ENCODE data around the gene SUN3. TPM values are rescaled to one million over a fixed set of nuclear protein-coding genes. Genes with fewer than 3 reads are reported as not detected.

Gene SUN3
- polyA plus RNA-seq (2013, experiment 1 of 2): not detected
- polyA plus RNA-seq (2013, experiment 2 of 2): not detected

GRCh38 chr7:48028938-48029337, at the start of gene SUN3:
Gene SUN3, minus strand, starts transcription at chr7:48029107. Its CDS starts 169 bp downstream, at chr7:48028938.
- H3K27ac ChIP-seq (ENCODE audit: low read length, poor library complexity, severe bottlenecking): no peak within 1 kb of the TSS
- H2AFZ ChIP-seq (ENCODE audit: low read depth, low read length): no peak within 1 kb of the TSS
- H3K4me1 ChIP-seq (ENCODE audit: control insufficient read depth, insufficient read depth, low read depth, low read length): no peaks in the 10 kb centered on the region
- no peak within 1 kb of the TSS for H2BK12ac ChIP-seq (ENCODE audit: low read length in 2 of 2)
- H3K36me3 ChIP-seq (ENCODE audit: control insufficient read depth in 1 of 2, insufficient read depth in 2 of 2, low read depth in 1 of 2, low read length in 2 of 2): no peaks in the 10 kb centered on the region
- no peak within 1 kb of the TSS for H3K23ac ChIP-seq (ENCODE audit: low read length in 2 of 2)
- WGBS: 93% methylated on average over 4 of the region's 6 CpGs
- H3K9ac ChIP-seq (ENCODE audit: low read length): no peak within 1 kb of the TSS
- no peak within 1 kb of the TSS for H2AK5ac ChIP-seq (ENCODE audit: low read length, severe bottlenecking)
- no peak within 1 kb of the TSS for H2BK120ac ChIP-seq (ENCODE audit: low read depth, low read length)
- peaks cover 23% of the 10 kb centered on the region for H3K9me3 ChIP-seq (ENCODE audit: control insufficient read depth, low read length)
- H2BK15ac ChIP-seq (ENCODE audit: low read depth, poor library complexity, severe bottlenecking): no peak within 1 kb of the TSS
- no peak within 1 kb of the TSS for H3K4me3 ChIP-seq (ENCODE audit: insufficient read depth in 1 of 2, low read depth in 1 of 2, low read length in 2 of 2)
- H3K4ac ChIP-seq (ENCODE audit: low read depth in 1 of 2, low read length in 2 of 2): no peak within 1 kb of the TSS
- no peak within 1 kb of the TSS for H3K18ac ChIP-seq (ENCODE audit: low read depth in 1 of 2, low read length in 2 of 2)
- no peak within 1 kb of the TSS for H3K4me2 ChIP-seq (ENCODE audit: low read length, poor library complexity, severe bottlenecking)
- no peak within 1 kb of the TSS for H4K8ac ChIP-seq (ENCODE audit: low read length)
- H3K14ac ChIP-seq (ENCODE audit: low read length in 2 of 2): no peak within 1 kb of the TSS
- no peaks in the 10 kb centered on the region for H3K79me1 ChIP-seq (replicated peaks; ENCODE audit: low read length, poor library complexity, severe bottlenecking)
- no peak within 1 kb of the TSS for H2BK5ac ChIP-seq (ENCODE audit: low read depth, low read length, poor library complexity, severe bottlenecking)
- H3K27me3 ChIP-seq (ENCODE audit: control insufficient read depth in 1 of 2, insufficient read depth in 1 of 2, low read length in 2 of 2): peaks cover 14 to 20% of the 10 kb centered on the region in 2 experiments
- no peak within 1 kb of the TSS for H4K91ac ChIP-seq (ENCODE audit: low read length)
- no peak for DNase-seq

- H4K91ac ChIP-seq (ENCODE audit: low read length): no peak overlapping the region
- H3K9ac ChIP-seq (ENCODE audit: low read length): no peak overlapping the region
- no peak overlapping the region for H3K14ac ChIP-seq (ENCODE audit: low read length in 2 of 2)
- H3K79me1 ChIP-seq (replicated peaks; ENCODE audit: low read length, poor library complexity, severe bottlenecking): no peaks in the 10 kb centered on the region
- no peak for DNase-seq
- H2BK120ac ChIP-seq (ENCODE audit: low read depth, low read length): no peak overlapping the region
- no peak overlapping the region for H4K8ac ChIP-seq (ENCODE audit: low read length)
- peaks cover 3% of the 10 kb centered on the region for H3K4me1 ChIP-seq (ENCODE audit: control insufficient read depth, insufficient read depth, low read depth, low read length)
- no peak overlapping the region for H2AK5ac ChIP-seq (ENCODE audit: low read length, severe bottlenecking)
- H3K4me3 ChIP-seq (ENCODE audit: insufficient read depth in 1 of 2, low read depth in 1 of 2, low read length in 2 of 2): no peak overlapping the region
- no peak overlapping the region for H3K23ac ChIP-seq (ENCODE audit: low read length in 2 of 2)
- no peak overlapping the region for H3K4ac ChIP-seq (ENCODE audit: low read depth in 1 of 2, low read length in 2 of 2)
- no peak overlapping the region for H2AFZ ChIP-seq (ENCODE audit: low read depth, low read length)
- no peaks in the 10 kb centered on the region for H3K9me3 ChIP-seq (ENCODE audit: control insufficient read depth, low read length)
- WGBS: 100% methylated on average over 2 of the region's 2 CpGs
- H2BK15ac ChIP-seq (ENCODE audit: low read depth, poor library complexity, severe bottlenecking): no peak overlapping the region
- H3K4me2 ChIP-seq (ENCODE audit: low read length, poor library complexity, severe bottlenecking): no peak overlapping the region
- no peak overlapping the region for H3K18ac ChIP-seq (ENCODE audit: low read depth in 1 of 2, low read length in 2 of 2)
- no peaks in the 10 kb centered on the region for H3K36me3 ChIP-seq (ENCODE audit: control insufficient read depth in 1 of 2, insufficient read depth in 2 of 2, low read depth in 1 of 2, low read length in 2 of 2)
- peaks cover 0 to 8% of the 10 kb centered on the region in 2 experiments for H3K27me3 ChIP-seq (ENCODE audit: control insufficient read depth in 1 of 2, insufficient read depth in 1 of 2, low read length in 2 of 2)
- no peak overlapping the region for H2BK12ac ChIP-seq (ENCODE audit: low read length in 2 of 2)
- H3K27ac ChIP-seq (ENCODE audit: low read length, poor library complexity, severe bottlenecking): no peak overlapping the region
- H2BK5ac ChIP-seq (ENCODE audit: low read depth, low read length, poor library complexity, severe bottlenecking): no peak overlapping the region
These were observed 49.6 kb upstream of the SUN3 start for GRCh38 chr7:48078470-48078869.

- no peak for DNase-seq
- H3K27me3 ChIP-seq (ENCODE audit: control insufficient read depth in 1 of 2, insufficient read depth in 1 of 2, low read length in 2 of 2): peaks cover 0 to 8% of the 10 kb centered on the region in 2 experiments
- no peak overlapping the region for H3K14ac ChIP-seq (ENCODE audit: low read length in 2 of 2)
- H2AK5ac ChIP-seq (ENCODE audit: low read length, severe bottlenecking): no peak overlapping the region
- no peak overlapping the region for H3K18ac ChIP-seq (ENCODE audit: low read depth in 1 of 2, low read length in 2 of 2)
- no peak overlapping the region for H3K27ac ChIP-seq (ENCODE audit: low read length, poor library complexity, severe bottlenecking)
- H3K4ac ChIP-seq (ENCODE audit: low read depth in 1 of 2, low read length in 2 of 2): no peak overlapping the region
- no peak overlapping the region for H2AFZ ChIP-seq (ENCODE audit: low read depth, low read length)
- WGBS: 70% methylated on average over 1 of the region's 1 CpG
- H3K23ac ChIP-seq (ENCODE audit: low read length in 2 of 2): no peak overlapping the region
- peaks cover 2% of the 10 kb centered on the region for H3K9me3 ChIP-seq (ENCODE audit: control insufficient read depth, low read length)
- H3K4me1 ChIP-seq (ENCODE audit: control insufficient read depth, insufficient read depth, low read depth, low read length): no peaks in the 10 kb centered on the region
- H3K4me3 ChIP-seq (ENCODE audit: insufficient read depth in 1 of 2, low read depth in 1 of 2, low read length in 2 of 2): no peak overlapping the region
- H4K91ac ChIP-seq (ENCODE audit: low read length): no peak overlapping the region
- H3K9ac ChIP-seq (ENCODE audit: low read length): no peak overlapping the region
- no peak overlapping the region for H2BK120ac ChIP-seq (ENCODE audit: low read depth, low read length)
- no peak overlapping the region for H2BK12ac ChIP-seq (ENCODE audit: low read length in 2 of 2)
- H4K8ac ChIP-seq (ENCODE audit: low read length): no peak overlapping the region
- H3K4me2 ChIP-seq (ENCODE audit: low read length, poor library complexity, severe bottlenecking): no peak overlapping the region
- H2BK15ac ChIP-seq (ENCODE audit: low read depth, poor library complexity, severe bottlenecking): no peak overlapping the region
- no peak overlapping the region for H2BK5ac ChIP-seq (ENCODE audit: low read depth, low read length, poor library complexity, severe bottlenecking)
- no peaks in the 10 kb centered on the region for H3K36me3 ChIP-seq (ENCODE audit: control insufficient read depth in 1 of 2, insufficient read depth in 2 of 2, low read depth in 1 of 2, low read length in 2 of 2)
- no peaks in the 10 kb centered on the region for H3K79me1 ChIP-seq (replicated peaks; ENCODE audit: low read length, poor library complexity, severe bottlenecking)
These were observed 48.5 kb upstream of the SUN3 start for GRCh38 chr7:48077423-48077822.

GRCh38 chr7:48074204-48074654, 45.3 kb upstream of the SUN3 start:
- Histone ChIP-seq H4K91ac (ENCODE audit: low read length) (no peak overlapping the region), H2BK15ac (ENCODE audit: low read depth, poor library complexity, severe bottlenecking) (no peak overlapping the region), H3K23ac (ENCODE audit: low read length in 2 of 2) (no peak overlapping the region), H2BK120ac (ENCODE audit: low read depth, low read length) (no peak overlapping the region), H4K8ac (ENCODE audit: low read length) (no peak overlapping the region), H3K18ac (ENCODE audit: low read depth in 1 of 2, low read length in 2 of 2) (no peak overlapping the region), H2BK12ac (ENCODE audit: low read length in 2 of 2) (no peak overlapping the region), H3K36me3 (ENCODE audit: control insufficient read depth in 1 of 2, insufficient read depth in 2 of 2, low read depth in 1 of 2, low read length in 2 of 2) (no peaks in the 10 kb centered on the region), H3K4me1 (ENCODE audit: control insufficient read depth, insufficient read depth, low read depth, low read length) (no peaks in the 10 kb centered on the region), H3K14ac (ENCODE audit: low read length in 2 of 2) (no peak overlapping the region), H3K9me3 (ENCODE audit: control insufficient read depth, low read length) (peaks cover 11% of the 10 kb centered on the region), H3K27me3 (ENCODE audit: control insufficient read depth in 1 of 2, insufficient read depth in 1 of 2, low read length in 2 of 2) (peaks cover 0 to 4% of the 10 kb centered on the region in 2 experiments), H2BK5ac (ENCODE audit: low read depth, low read length, poor library complexity, severe bottlenecking) (no peak overlapping the region), H3K79me1 (replicated peaks; ENCODE audit: low read length, poor library complexity, severe bottlenecking) (no peaks in the 10 kb centered on the region), H3K4me3 (ENCODE audit: insufficient read depth in 1 of 2, low read depth in 1 of 2, low read length in 2 of 2) (no peak overlapping the region), H3K27ac (ENCODE audit: low read length, poor library complexity, severe bottlenecking) (no peak overlapping the region), H3K4ac (ENCODE audit: low read depth in 1 of 2, low read length in 2 of 2) (no peak overlapping the region), H2AK5ac (ENCODE audit: low read length, severe bottlenecking) (no peak overlapping the region), H3K4me2 (ENCODE audit: low read length, poor library complexity, severe bottlenecking) (no peak overlapping the region), H2AFZ (ENCODE audit: low read depth, low read length) (no peak overlapping the region), H3K9ac (ENCODE audit: low read length) (peak overlapping the region; percentile 27)
- no peak for DNase-seq
